Hepatocyte (in vitro differentiated cells): ENCODE results near the gene SERPINE2. TPM values are rescaled to one million over a fixed set of nuclear protein-coding genes. Genes with fewer than 3 reads are reported as not detected.

Source experiments
- DNase-seq: peaks from one replicate; pipeline ENCODE4 v3.0.0-alpha.2; 2016; ENCODE audit warnings: low spot score
- H2AFZ ChIP-seq: fragments of 200-600 bp; sonication (generic); 2 replicates; pipeline ENCODE4 v1.6.0; 2016; ENCODE audit warnings: antibody characterized with exemption, mild to moderate bottlenecking
- H3K27ac ChIP-seq: fragments of 200-600 bp; sonication (generic); 2 replicates; pipeline ENCODE4 v1.5.1; 2016; ENCODE audit warnings: mild to moderate bottlenecking
- H3K27me3 ChIP-seq: fragments of 200-600 bp; sonication (generic); 2 replicates; pipeline ENCODE4 v1.6.1; 2016
- H3K36me3 ChIP-seq: fragments of 200-600 bp; sonication (generic); replicated peaks from 2 replicates; pipeline ENCODE4 v1.5.1; 2016; ENCODE audit warnings: low read depth; ENCODE audit not compliant: insufficient read depth
- H3K4me1 ChIP-seq: fragments of 200-600 bp; sonication (generic); 2 replicates; pipeline ENCODE4 v1.5.1; 2016; ENCODE audit warnings: mild to moderate bottlenecking, moderate library complexity; ENCODE audit not compliant: insufficient read depth
- H3K4me2 ChIP-seq: fragments of 200-600 bp; sonication (generic); 2 replicates; pipeline ENCODE4 v1.6.0; 2016
- H3K4me3 ChIP-seq: fragments of 200-600 bp; sonication (generic); 2 replicates; pipeline ENCODE4 v1.5.1; 2016; ENCODE audit warnings: mild to moderate bottlenecking
- H3K79me2 ChIP-seq: fragments of 200-600 bp; sonication (generic); 2 replicates; pipeline ENCODE4 v1.6.0; 2017; ENCODE audit warnings: mild to moderate bottlenecking
- H3K9me2 ChIP-seq: fragments of 200-600 bp; sonication (generic); replicated peaks from 2 replicates; pipeline ENCODE4 v1.6.0; 2017; ENCODE audit warnings: mild to moderate bottlenecking; ENCODE audit not compliant: insufficient read depth
- H3K9me3 ChIP-seq: fragments of 200-600 bp; sonication (generic); 2 replicates; pipeline ENCODE4 v1.5.1; 2016; ENCODE audit warnings: low read depth, mild to moderate bottlenecking
- H4K20me1 ChIP-seq: fragments of 200-600 bp; sonication (generic); 2 replicates; pipeline ENCODE4 v1.6.0; 2016; ENCODE audit warnings: mild to moderate bottlenecking; ENCODE audit not compliant: insufficient read depth, poor library complexity, severe bottlenecking
- EZH2 ChIP-seq: fragments of 200-600 bp; sonication (generic); IDR thresholded peaks from 2 replicates; pipeline ENCODE4 v1.6.1; 2016; ENCODE audit warnings: antibody characterized with exemption, mild to moderate bottlenecking, borderline replicate concordance
- EZH2phosphoT487 ChIP-seq: fragments of 200-600 bp; sonication (generic); IDR thresholded peaks from one replicate; pipeline ENCODE4 v1.6.1; 2018; ENCODE audit warnings: antibody characterized with exemption, mild to moderate bottlenecking, low read depth, moderate library complexity; ENCODE audit not compliant: unreplicated experiment, severe bottlenecking
- WGBS: methylation state at CpG from one replicate; pipeline ENCODE4 v1.1.6; 2016; ENCODE audit warnings: low lambda C conversion rate; ENCODE audit errors: missing lambda C conversion rate; 5-methylcytosine and 5-hydroxymethylcytosine counted together
- polyA plus RNA-seq: library from polyadenylated mRNA; unstranded; fragments of >200 nt; fragmentation: Nextera tagmentation; extraction: Ambion mirVana; gene quantifications from 2 replicates; pipeline ENCODE4 v1.2.1, GENCODE V29; 2016
- total RNA-seq: library from RNA; depleted of rRNA; stranded (reverse); fragments of >200 nt; gene quantifications from 2 replicates; pipeline ENCODE4 v1.2.3, GENCODE V29; 2014
- TF ChIP-seq, protein P1 (sequence below): fragments of 200-600 bp; sonication (generic); IDR thresholded peaks from 2 replicates; pipeline ENCODE4 v1.5.1; 2016; ENCODE audit warnings: antibody characterized with exemption, mild to moderate bottlenecking; ENCODE audit not compliant: poor library complexity

The SERPINE2 gene
- total and polyA plus RNA-seq, 2 experiments from 2014 or later = 186 to 427 TPM

DNA sequence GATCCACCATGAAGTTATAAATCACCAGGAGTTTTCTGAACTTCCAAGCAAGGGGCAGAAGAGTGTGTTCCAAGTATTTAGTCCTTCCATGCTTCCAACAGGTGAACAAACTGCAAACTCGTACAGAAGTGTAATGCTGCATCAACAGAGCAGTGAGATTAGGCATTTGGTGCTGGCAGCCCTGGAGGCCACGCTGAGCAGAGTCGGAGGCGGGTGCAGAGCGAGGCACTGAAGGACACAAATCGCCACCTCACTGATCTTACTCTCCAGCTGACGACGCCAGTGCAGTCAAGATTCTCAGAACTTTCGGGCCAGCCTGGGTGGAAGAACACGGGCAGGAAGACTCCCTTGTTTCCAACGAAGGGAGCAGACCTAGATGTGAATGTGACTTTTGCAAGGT, 39.2 kb downstream of the SERPINE2 start:
- H4K20me1 ChIP-seq = no peaks in the 10 kb centered on the region
- peaks cover 4% of the 10 kb centered on the region for H3K4me1 ChIP-seq
- H2AFZ ChIP-seq = no peak overlapping the region
- no peaks in the 10 kb centered on the region for H3K36me3 ChIP-seq
- WGBS = 91% methylated on average over 11 of the region's 11 CpGs
- H3K27ac ChIP-seq = no peak overlapping the region
- H3K4me2 ChIP-seq = no peak overlapping the region
- TF ChIP-seq, protein P1, sequence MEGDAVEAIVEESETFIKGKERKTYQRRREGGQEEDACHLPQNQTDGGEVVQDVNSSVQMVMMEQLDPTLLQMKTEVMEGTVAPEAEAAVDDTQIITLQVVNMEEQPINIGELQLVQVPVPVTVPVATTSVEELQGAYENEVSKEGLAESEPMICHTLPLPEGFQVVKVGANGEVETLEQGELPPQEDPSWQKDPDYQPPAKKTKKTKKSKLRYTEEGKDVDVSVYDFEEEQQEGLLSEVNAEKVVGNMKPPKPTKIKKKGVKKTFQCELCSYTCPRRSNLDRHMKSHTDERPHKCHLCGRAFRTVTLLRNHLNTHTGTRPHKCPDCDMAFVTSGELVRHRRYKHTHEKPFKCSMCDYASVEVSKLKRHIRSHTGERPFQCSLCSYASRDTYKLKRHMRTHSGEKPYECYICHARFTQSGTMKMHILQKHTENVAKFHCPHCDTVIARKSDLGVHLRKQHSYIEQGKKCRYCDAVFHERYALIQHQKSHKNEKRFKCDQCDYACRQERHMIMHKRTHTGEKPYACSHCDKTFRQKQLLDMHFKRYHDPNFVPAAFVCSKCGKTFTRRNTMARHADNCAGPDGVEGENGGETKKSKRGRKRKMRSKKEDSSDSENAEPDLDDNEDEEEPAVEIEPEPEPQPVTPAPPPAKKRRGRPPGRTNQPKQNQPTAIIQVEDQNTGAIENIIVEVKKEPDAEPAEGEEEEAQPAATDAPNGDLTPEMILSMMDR = no peak
- TF ChIP-seq EZH2 = no peak
- TF ChIP-seq EZH2phosphoT487 = no peak
- DNase-seq = no peak
- no peaks in the 10 kb centered on the region for H3K79me2 ChIP-seq
- H3K27me3 ChIP-seq = no peaks in the 10 kb centered on the region
- H3K9me3 ChIP-seq = no peaks in the 10 kb centered on the region
- no peaks in the 10 kb centered on the region for H3K9me2 ChIP-seq
- H3K4me3 ChIP-seq = no peak overlapping the region

DNA sequence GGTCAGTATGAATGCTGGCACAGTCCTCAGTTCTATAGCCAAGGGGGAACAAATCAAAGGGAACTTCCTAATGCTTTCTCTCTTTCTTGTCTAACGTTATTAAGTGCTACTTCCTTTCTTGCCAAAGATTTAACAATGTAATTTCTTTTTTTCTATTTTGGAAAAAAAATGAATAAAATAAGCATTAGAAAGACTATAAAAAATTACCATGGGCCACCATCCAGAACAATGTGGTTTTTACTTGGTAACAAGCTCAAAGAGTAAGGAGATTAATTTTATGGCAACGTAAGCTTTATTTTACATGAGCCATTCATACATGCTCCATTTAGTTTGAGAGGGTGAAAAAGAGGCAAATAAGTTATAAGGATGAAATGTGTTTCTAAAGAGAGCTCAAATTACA, 40.1 kb downstream of the SERPINE2 start:
- Histone ChIP-seq H3K4me2 (no peak overlapping the region), H3K9me3 (no peaks in the 10 kb centered on the region), H3K9me2 (no peaks in the 10 kb centered on the region), H3K27me3 (no peaks in the 10 kb centered on the region), H3K4me1 (peaks cover 13% of the 10 kb centered on the region), H2AFZ (no peak overlapping the region), H3K4me3 (no peak overlapping the region), H3K27ac (no peak overlapping the region), H3K79me2 (no peaks in the 10 kb centered on the region), H4K20me1 (no peaks in the 10 kb centered on the region), H3K36me3 (no peaks in the 10 kb centered on the region)
- no peak for DNase-seq
- no peak for TF ChIP-seq EZH2
- TF ChIP-seq, protein P1 = no peak
- TF ChIP-seq EZH2phosphoT487 = no peak
- WGBS = 75% methylated on average over 2 of the region's 2 CpGs

GRCh38 chr2:223997938-223998337, 41.1 kb downstream of the SERPINE2 start:
- Histone ChIP-seq H3K4me1 (peaks cover 15% of the 10 kb centered on the region), H3K27ac (no peak overlapping the region), H3K36me3 (no peaks in the 10 kb centered on the region), H3K9me3 (no peaks in the 10 kb centered on the region), H3K4me3 (no peak overlapping the region), H2AFZ (no peak overlapping the region), H3K27me3 (no peaks in the 10 kb centered on the region), H3K9me2 (no peaks in the 10 kb centered on the region), H3K79me2 (no peaks in the 10 kb centered on the region), H4K20me1 (no peaks in the 10 kb centered on the region), H3K4me2 (no peak overlapping the region)
- TF ChIP-seq EZH2 (no peak), EZH2phosphoT487 (no peak)
- TF ChIP-seq, protein P1 = no peak
- DNase-seq = no peak
- 82% methylated on average over 5 of the region's 5 CpGs for WGBS

DNA sequence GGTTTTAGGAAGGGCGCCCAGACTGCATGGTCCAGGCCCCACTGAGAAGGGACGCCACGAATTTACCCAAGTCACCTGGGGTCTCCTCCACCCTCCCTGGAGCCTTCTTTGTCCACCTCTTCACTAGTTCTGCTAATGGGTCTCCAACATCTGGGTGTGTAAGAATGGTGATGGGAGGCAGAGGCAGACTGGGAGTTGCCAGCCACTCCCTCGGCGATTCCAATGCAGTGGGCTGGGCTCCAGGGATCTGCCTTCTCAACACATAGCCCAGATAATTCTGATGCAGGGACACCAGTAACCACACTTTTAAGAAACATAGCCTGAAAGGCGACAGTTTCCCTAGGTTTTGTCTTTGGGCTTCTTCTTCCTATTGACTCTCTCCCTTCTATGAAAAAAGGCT, 42.7 kb downstream of the SERPINE2 start:
- H3K4me3 ChIP-seq = no peak overlapping the region
- peak overlapping the region; percentile 3 for H3K27ac ChIP-seq
- no peaks in the 10 kb centered on the region for H3K79me2 ChIP-seq
- no peaks in the 10 kb centered on the region for H3K9me2 ChIP-seq
- TF ChIP-seq, protein P1 = no peak
- no peak for TF ChIP-seq EZH2phosphoT487
- no peak for TF ChIP-seq EZH2
- no peak for DNase-seq
- H2AFZ ChIP-seq = no peak overlapping the region
- H4K20me1 ChIP-seq = no peaks in the 10 kb centered on the region
- H3K9me3 ChIP-seq = no peaks in the 10 kb centered on the region
- H3K4me1 ChIP-seq = peaks cover 15% of the 10 kb centered on the region
- WGBS = 87% methylated on average over 6 of the region's 6 CpGs
- no peaks in the 10 kb centered on the region for H3K36me3 ChIP-seq
- no peak overlapping the region for H3K4me2 ChIP-seq
- H3K27me3 ChIP-seq = no peaks in the 10 kb centered on the region
